H1 (cell line): ENCODE data around the gene RELB. TPM values are rescaled to one million over a fixed set of nuclear protein-coding genes. Genes with fewer than 3 reads are reported as not detected.
A peak's percentile ranks its signal among the peaks of the same experiment; 100 is the strongest.

Experiments used
- CTCF ChIA-PET: fragments of 300-600 bp; sonication (Branson Sonifier 250); formaldehyde crosslinking; loops from one replicate; lab custom pipeline; 2021; ENCODE audit not compliant: partially characterized antibody; lab: Charles Lee
- POLR2A ChIA-PET: fragments of 300-600 bp; sonication (Branson Sonifier 250); formaldehyde crosslinking; loops from one replicate; lab custom pipeline; 2021; ENCODE audit warnings: inconsistent platforms; ENCODE audit not compliant: partially characterized antibody; lab: Charles Lee
- DNase-seq, 2 experiments: peaks; one replicate each; pipeline versions ENCODE4 v3.0.0 to v3.0.0-alpha.2; 2010 to 2022; ENCODE audit warnings: low spot score in 2 of 2, low read depth in 1 of 2, mixed read lengths in 1 of 2
- FAIRE-seq: peaks from 2 replicates; lab custom pipeline; 2011; peaks lifted over from hg19 to GRCh38; lab: Jason Lieb, UNC
- H2AFZ ChIP-seq: 2 replicates; pipeline ENCODE4 v1.8.1; 2012; ENCODE audit warnings: low read length, inconsistent platforms
- H2AK5ac ChIP-seq: 2 replicates; pipeline ENCODE4 v1.6.1; 2013; ENCODE audit warnings: low read depth, low read length
- H2BK120ac ChIP-seq: replicated peaks from 2 replicates; pipeline ENCODE3; 2013; ENCODE audit warnings: low read depth, low read length, inconsistent platforms
- H2BK12ac ChIP-seq: 2 replicates; pipeline ENCODE4 v1.6.1; 2013; ENCODE audit warnings: low read depth, low read length
- H2BK15ac ChIP-seq: 2 replicates; pipeline ENCODE4 v1.6.1; 2013; ENCODE audit warnings: low read length
- H2BK20ac ChIP-seq: 2 replicates; pipeline ENCODE4 v1.6.1; 2013; ENCODE audit warnings: low read length
- H2BK5ac ChIP-seq: 2 replicates; pipeline ENCODE4 v1.6.1; 2013; ENCODE audit warnings: low read depth, low read length
- H3K14ac ChIP-seq: 2 replicates; pipeline ENCODE4 v1.6.1; 2013; ENCODE audit warnings: inconsistent platforms; ENCODE audit not compliant: insufficient read length
- H3K18ac ChIP-seq: 2 replicates; pipeline ENCODE4 v1.6.1; 2013; ENCODE audit warnings: low read length; ENCODE audit errors: extremely low read depth
- H3K23ac ChIP-seq: 2 replicates; pipeline ENCODE4 v1.6.1; 2013; ENCODE audit warnings: inconsistent platforms; ENCODE audit not compliant: insufficient read length
- H3K23me2 ChIP-seq: 2 replicates; pipeline ENCODE4 v1.6.1; 2013; ENCODE audit warnings: low read depth, low read length
- H3K27ac ChIP-seq: 2 replicates; pipeline ENCODE4 v1.6.1; 2011; ENCODE audit warnings: low read depth, low read length, inconsistent platforms
- H3K27me3 ChIP-seq, 4 experiments: replicated peaks in 1 of 4; 1 replicate in 1 of 4; 2 replicates in 3 of 4; pipeline versions ENCODE4 v1.6.1 to v1.8.1; 2011 to 2013; ENCODE audit warnings: low read length in 3 of 4, mild to moderate bottlenecking in 3 of 4, inconsistent platforms in 2 of 4, mixed read lengths in 2 of 4, moderate library complexity in 1 of 4; ENCODE audit not compliant: control insufficient read depth in 3 of 4, insufficient read depth in 3 of 4; ENCODE audit errors: extremely low read depth in 1 of 4
- H3K36me3 ChIP-seq, 4 experiments: 2 replicates each; pipeline versions ENCODE4 v1.6.1 to v1.8.1; 2011 to 2013; ENCODE audit warnings: mild to moderate bottlenecking in 4 of 4, low read length in 3 of 4, moderate library complexity in 2 of 4, control low read depth in 1 of 4, inconsistent platforms in 1 of 4; ENCODE audit not compliant: insufficient read depth in 4 of 4, control insufficient read depth in 2 of 4
- H3K4ac ChIP-seq: replicated peaks from 2 replicates; pipeline ENCODE3; 2013; ENCODE audit warnings: low read length, low read depth, mixed read lengths, inconsistent platforms; ENCODE audit not compliant: insufficient read length
- H3K4me1 ChIP-seq, 4 experiments: replicated peaks in 1 of 4; 1 replicate in 1 of 4; 2 replicates in 3 of 4; pipeline versions ENCODE4 v1.6.1 to v1.8.1; 2011 to 2013; ENCODE audit warnings: low read length in 3 of 4, inconsistent platforms in 2 of 4, mixed read lengths in 1 of 4; ENCODE audit not compliant: insufficient read depth in 4 of 4, control insufficient read depth in 3 of 4
- H3K4me2 ChIP-seq, 2 experiments: 2 replicates each; pipeline versions ENCODE4 v1.6.1 to v1.8.1; 2011 to 2013; ENCODE audit warnings: low read depth in 2 of 2, low read length in 2 of 2, control low read depth in 1 of 2, inconsistent platforms in 1 of 2, mild to moderate bottlenecking in 1 of 2; ENCODE audit not compliant: insufficient read depth in 1 of 2
- H3K4me3 ChIP-seq, 4 experiments: fragments of 200-600, 300-600 bp in 1 of 4; sonication (generic), shearing (Covaris generic), sonication (Bioruptor Twin) in 1 of 4; 2 replicates each; pipeline versions ENCODE4 v1.5.1 to v1.8.1; 2011 to 2016; ENCODE audit warnings: low read length in 4 of 4, low read depth in 3 of 4, control low read depth in 2 of 4, inconsistent platforms in 2 of 4, mild to moderate bottlenecking in 2 of 4, mixed read lengths in 1 of 4, moderate library complexity in 1 of 4; ENCODE audit not compliant: insufficient read depth in 2 of 4; ENCODE audit errors: extremely low read depth in 1 of 4
- H3K56ac ChIP-seq: replicated peaks from 2 replicates; pipeline ENCODE3; 2013; ENCODE audit warnings: low read depth, mild to moderate bottlenecking, mixed read lengths, low read length, inconsistent platforms; ENCODE audit not compliant: insufficient read length
- H3K79me1 ChIP-seq: 2 replicates; pipeline ENCODE4 v1.6.1; 2013; ENCODE audit warnings: low read depth, low read length, control low read depth
- H3K79me2 ChIP-seq, 2 experiments: 2 replicates each; pipeline versions ENCODE4 v1.6.1 to v1.8.1; 2012 to 2013; ENCODE audit warnings: low read length in 2 of 2, mild to moderate bottlenecking in 2 of 2, inconsistent platforms in 1 of 2; ENCODE audit not compliant: insufficient read depth in 2 of 2, control insufficient read depth in 1 of 2
- H3K9ac ChIP-seq, 4 experiments: replicated peaks in 1 of 4; 1 replicate in 1 of 4; 2 replicates in 3 of 4; pipeline versions ENCODE4 v1.6.1 to v1.8.1; 2011 to 2013; ENCODE audit warnings: low read depth in 3 of 4, low read length in 3 of 4, control low read depth in 2 of 4, mild to moderate bottlenecking in 2 of 4, moderate library complexity in 2 of 4, inconsistent platforms in 1 of 4; ENCODE audit errors: extremely low read depth in 1 of 4
- H3K9me3 ChIP-seq, 2 experiments: 2 replicates each; pipeline versions ENCODE4 v1.6.1 to v1.8.1; 2012 to 2013; ENCODE audit warnings: mild to moderate bottlenecking in 2 of 2, moderate library complexity in 2 of 2, control low read depth in 1 of 2, inconsistent platforms in 1 of 2, low read depth in 1 of 2, low read length in 1 of 2, mixed read lengths in 1 of 2; ENCODE audit not compliant: insufficient read depth in 2 of 2
- H4K20me1 ChIP-seq, 2 experiments: replicated peaks in 1 of 2; 2 replicates each; pipeline versions ENCODE3 to v1.8.1; 2011 to 2013; ENCODE audit warnings: inconsistent platforms in 2 of 2, low read length in 2 of 2, mild to moderate bottlenecking in 1 of 2; ENCODE audit not compliant: insufficient read depth in 2 of 2, control insufficient read depth in 1 of 2
- H4K5ac ChIP-seq: 2 replicates; pipeline ENCODE4 v1.6.1; 2013; ENCODE audit warnings: low read length, low read depth, mixed read lengths, inconsistent platforms; ENCODE audit not compliant: insufficient read length
- H4K8ac ChIP-seq: 2 replicates; pipeline ENCODE4 v1.8.0; 2013; ENCODE audit warnings: mild to moderate bottlenecking, moderate library complexity, low read length, inconsistent platforms; ENCODE audit not compliant: insufficient read depth; ENCODE audit errors: extremely low read depth
- H4K91ac ChIP-seq: replicated peaks from 2 replicates; pipeline ENCODE3; 2013; ENCODE audit warnings: low read length, mixed read lengths, inconsistent platforms; ENCODE audit not compliant: insufficient read length
- CHD1 ChIP-seq: IDR thresholded peaks from 2 replicates; pipeline ENCODE4 v1.6.1; 2012; ENCODE audit warnings: low read depth, low read length, improper control_type of control experiment
- CTCF ChIP-seq, 3 experiments: IDR thresholded peaks; 1 replicate in 2 of 3; 2 replicates in 1 of 3; pipeline versions ENCODE4 v1.5.1 to v1.6.1; 2011; ENCODE audit warnings: low read length in 3 of 3, mild to moderate bottlenecking in 3 of 3, inconsistent platforms in 2 of 3, low read depth in 1 of 3, moderate library complexity in 1 of 3; ENCODE audit not compliant: insufficient read depth in 1 of 3; ENCODE audit errors: control extremely low read depth in 1 of 3
- FOSL1 ChIP-seq: IDR thresholded peaks from 2 replicates; pipeline ENCODE4 v1.6.1; 2011; ENCODE audit warnings: mild to moderate bottlenecking, low read depth, low read length, moderate library complexity; ENCODE audit not compliant: insufficient read depth
- HDAC2 ChIP-seq, 2 experiments: fragments of 300-600 bp in 1 of 2; sonication (generic) in 1 of 2; IDR thresholded peaks; 2 replicates each; pipeline ENCODE4 v1.6.1; 2011 to 2012; ENCODE audit warnings: low read depth in 2 of 2, low read length in 2 of 2, mild to moderate bottlenecking in 2 of 2, moderate library complexity in 2 of 2, borderline replicate concordance in 1 of 2, inconsistent platforms in 1 of 2
- KDM4A ChIP-seq: IDR thresholded peaks from one replicate; pipeline ENCODE4 v1.7.1; 2012; ENCODE audit warnings: low read depth, mild to moderate bottlenecking, moderate library complexity, low read length, inconsistent platforms; ENCODE audit not compliant: severe bottlenecking
- NANOG ChIP-seq: IDR thresholded peaks from 2 replicates; pipeline ENCODE4 v1.6.1; 2011; ENCODE audit warnings: low read length, low read depth, mild to moderate bottlenecking, inconsistent platforms; ENCODE audit not compliant: insufficient read depth, poor library complexity, severe bottlenecking
- RFX5 ChIP-seq: IDR thresholded peaks from 2 replicates; pipeline ENCODE4 v1.6.1; 2011; ENCODE audit warnings: low read depth, low read length, improper control_type of control experiment, borderline replicate concordance
- SIN3A ChIP-seq, 2 experiments: IDR thresholded peaks in 1 of 2; conservative IDR thresholded peaks in 1 of 2; 2 replicates each; pipeline ENCODE4 v1.6.1; 2011 to 2012; ENCODE audit warnings: low read length in 2 of 2, improper control_type of control experiment in 1 of 2, low read depth in 1 of 2, mild to moderate bottlenecking in 1 of 2
- SP2 ChIP-seq: IDR thresholded peaks from 2 replicates; pipeline ENCODE4 v1.6.1; 2012; ENCODE audit warnings: mild to moderate bottlenecking, low read length, inconsistent platforms
- WGBS, 2 experiments: shearing (Covaris generic) in 1 of 2; methylation state at CpG; one replicate each; pipeline versions ENCODE4 v1.1.6 to v1.1.7; 2013 to 2015; ENCODE audit warnings: low lambda C conversion rate in 2 of 2, mixed read lengths in 2 of 2, inconsistent platforms in 1 of 2, low coverage in 1 of 2, missing lambda C conversion rate in 1 of 2; ENCODE audit not compliant: insufficient replicate concordance in 2 of 2, insufficient coverage in 1 of 2, insufficient read length in 1 of 2; ENCODE audit errors: extremely low coverage in 1 of 2, missing lambda C conversion rate in 1 of 2; 5-methylcytosine and 5-hydroxymethylcytosine counted together
- polyA plus RNA-seq, 7 experiments: library from polyadenylated mRNA; depleted of rRNA in 3 of 7; stranded (reverse) in 5 of 7; unstranded in 2 of 7; fragments of >200 nt in 5 of 7; fragments of 200-250 nt in 2 of 7; gene quantifications; 1 replicate in 5 of 7; 2 replicates in 1 of 7; 4 replicates in 1 of 7; pipeline versions ENCODE4 v1.2.1 to v1.2.3, GENCODE V29; 2011 to 2013; ENCODE audit warnings: missing spikeins in 2 of 7, mixed read lengths in 2 of 7
- total RNA-seq: library from RNA; stranded (reverse); fragmentation: NEBNext Ultra II Directional; extraction: Animal tissue kit (Norgen Biotek cat#: 25700); gene quantifications from 2 replicates; pipeline ENCODE4 v1.2.1, GENCODE V29; 2021

The RELB gene
- total and polyA plus RNA-seq, 2 of the 8 experiments (the other 6 are each of a cell fraction or from before 2014, with no cell fraction given), result 10.0 to 13.1 TPM

- H2BK15ac ChIP-seq, result no peak overlapping the region
- H3K9me3 ChIP-seq, result no peaks in the 10 kb centered on the region
- no peak overlapping the region for H2BK20ac ChIP-seq
- peaks cover 24 to 42% of the 10 kb centered on the region in 2 experiments for H3K79me2 ChIP-seq
- ChIA-PET POLR2A (interaction anchor here (0.7 to 11.6 kb wide), 22 partner anchors 8 to 305 kb away, joined by 3 to 121 read pairs (median 4); partner anchors contain the start of genes APOC2, APOE, CLASRP and PPP1R37), CTCF (interaction anchor here (1.4 to 8.3 kb wide), 2 partner anchors 48 to 230 kb away, joined by 3 to 201 read pairs; partner anchors contain the start of gene APOE)
- H4K20me1 ChIP-seq, result peaks cover 6 to 17% of the 10 kb centered on the region in 2 experiments
- no peaks in the 10 kb centered on the region for H3K36me3 ChIP-seq
- peak overlapping the region in 3 of 4 experiments; percentile 85 to 92 (median 89); a peak in 6 of 7 replicates for H3K9ac ChIP-seq
- no peak overlapping the region for H4K5ac ChIP-seq
- no peak overlapping the region for H2AK5ac ChIP-seq
- 55% methylated on average over 13 of the region's 13 CpGs; no CpG with 5 or more reads in 1 of the 2 experiments for WGBS, 2 experiments
- DNase-seq (no peak), FAIRE-seq (no peak)
- H2AFZ ChIP-seq, result peak overlapping the region; percentile 99; the same call in 1 of the 2 replicates
- peak overlapping the region; percentile 68; the same call in 1 of the 2 replicates for H2BK12ac ChIP-seq
- peak overlapping the region; percentile 99 for H2BK5ac ChIP-seq
- peak overlapping the region; percentile 69 to 84 for H3K4me2 ChIP-seq
- no peak overlapping the region for H3K14ac ChIP-seq
- peak overlapping the region; percentile 95; the same call in 1 of the 2 replicates for H3K18ac ChIP-seq
- H3K4me3 ChIP-seq, result peak overlapping the region; percentile 68 to 94 (median 88)
- H3K23ac ChIP-seq, result no peak overlapping the region
- H3K4me1 ChIP-seq, result peaks cover 0 to 7% (median 6%) of the 10 kb centered on the region in 4 experiments; a peak in 6 of 7 replicates
- no peak overlapping the region for H2BK120ac ChIP-seq
- peaks cover 16% of the 10 kb centered on the region for H3K79me1 ChIP-seq
- peak overlapping the region; percentile 40 for H3K56ac ChIP-seq
- H4K91ac ChIP-seq, result no peak overlapping the region
- no peaks in the 10 kb centered on the region for H3K27me3 ChIP-seq
- H3K4ac ChIP-seq, result peak overlapping the region; percentile 71
- H4K8ac ChIP-seq, result 0 out of 2 replicates have a peak overlapping the region, but pooled peaks have one; percentile 93
- H3K23me2 ChIP-seq, result peaks cover 12% of the 10 kb centered on the region; the same call in 1 of the 2 replicates
- H3K27ac ChIP-seq, result peak overlapping the region; percentile 96
- TF ChIP-seq SP2 (no peak), SIN3A (conservative IDR thresholded peaks at IDR 0.05 in 1 of 2, IDR thresholded peaks at IDR 0.05 in 1 of 2; ENCODE audit: low read depth in 1 of 2, low read length in 2 of 2) (no peak), CTCF (IDR thresholded peaks at IDR 0.05; ENCODE audit: control extremely low read depth in 1 of 3, insufficient read depth in 1 of 3, low read depth in 1 of 3, low read length in 3 of 3) (no peak), FOSL1 (no peak), CHD1 (no peak), RFX5 (no peak), HDAC2 (IDR thresholded peaks at IDR 0.05; ENCODE audit: borderline replicate concordance in 1 of 2, low read depth in 2 of 2, low read length in 2 of 2) (no peak), NANOG (no peak), KDM4A (no peak)
Measured at GRCh38 chr19:44954278-44954648, 47.0 kb upstream of the RELB start.
